A549 (cell line): ENCODE measurements around the gene USP13. TPM values are rescaled to one million over a fixed set of nuclear protein-coding genes. Genes with fewer than 3 reads are reported as not detected.

Experiments used
- ATAC-seq, 2 experiments: fragments of 200-7000 bp in 1 of 2; fragments of >200 bp in 1 of 2; cut with Nextera tagmentation in 1 of 2; cut with Tn5 transposase in 1 of 2; 3 replicates each; pipeline versions ENCODE4 v1.8.0 to v1.9.1; 2018 to 2020; ENCODE audit warnings: mild to moderate bottlenecking in 1 of 2, moderate library complexity in 1 of 2
- CTCF ChIA-PET: fragments of 300-600 bp; sonication (Branson Sonifier 250); formaldehyde crosslinking; extraction: SDS; loops from one replicate; lab custom pipeline; 2021; ENCODE audit warnings: antibody characterized with exemption, inconsistent platforms; lab: Yijun Ruan, JAX
- POLR2A ChIA-PET: fragments of 350-600 bp; formaldehyde crosslinking; extraction: SDS; loops from one replicate; lab custom pipeline; 2021; ENCODE audit warnings: antibody characterized with exemption, inconsistent platforms; lab: Yijun Ruan, JAX
- DNase-seq, 2 experiments: peaks; one replicate each; pipeline versions ENCODE4 v3.0.0 to v3.0.0-alpha.2; 2011 to 2016; ENCODE audit warnings: low read depth in 1 of 2, low spot score in 1 of 2
- FAIRE-seq: peaks from 2 replicates; lab custom pipeline; 2011; peaks lifted over from hg19 to GRCh38; lab: Jason Lieb, UNC
- H3K27ac ChIP-seq, 2 experiments: fragments of >200 bp; sonication (Bioruptor Twin); formaldehyde crosslinking; 3 replicates each; pipeline ENCODE4 v1.5.1; 2016 to 2017
- H3K4me1 ChIP-seq: fragments of >200 bp; sonication (Bioruptor Twin); formaldehyde crosslinking; 3 replicates; pipeline ENCODE4 v1.6.1; 2016
- H3K4me2 ChIP-seq: fragments of >200 bp; sonication (Bioruptor Twin); formaldehyde crosslinking; 3 replicates; pipeline ENCODE4 v1.6.1; 2016
- H3K4me3 ChIP-seq: fragments of >200 bp; sonication (Bioruptor Twin); formaldehyde crosslinking; 3 replicates; pipeline ENCODE4 v1.5.1; 2016
- H3K9me3 ChIP-seq: fragments of >200 bp; sonication (Bioruptor Twin); formaldehyde crosslinking; 3 replicates; pipeline ENCODE4 v1.6.1; 2016
- BCL3 ChIP-seq: fragments of >200 bp; sonication (Bioruptor Twin); formaldehyde crosslinking; IDR thresholded peaks from 3 replicates; pipeline ENCODE4 v1.6.1; 2016
- BHLHE40 ChIP-seq: IDR thresholded peaks from 2 replicates; pipeline ENCODE4 v1.6.1; 2012; ENCODE audit warnings: low read depth, low read length, inconsistent platforms
- CBX2 ChIP-seq: fragments of 200-600 bp; sonication (generic); IDR thresholded peaks from 2 replicates; pipeline ENCODE4 v1.6.1; 2016; ENCODE audit warnings: low read depth, mild to moderate bottlenecking, borderline replicate concordance
- CEBPB ChIP-seq, 2 experiments: fragments of >200 bp in 1 of 2; sonication (Bioruptor Twin) in 1 of 2; formaldehyde crosslinking in 1 of 2; IDR thresholded peaks; 2 replicates each; pipeline ENCODE4 v1.6.1; 2012 to 2016
- E2F6 ChIP-seq: IDR thresholded peaks from 2 replicates; pipeline ENCODE4 v1.6.1; 2012; ENCODE audit warnings: low read depth, borderline replicate concordance
- EHF ChIP-seq: fragments of 250-450 bp; sonication (Bioruptor Pico); IDR thresholded peaks from 2 replicates; pipeline ENCODE4 v1.5.0; 2020; ENCODE audit warnings: mild to moderate bottlenecking
- EP300 ChIP-seq, 2 experiments: fragments of >200 bp; sonication (Bioruptor Twin); formaldehyde crosslinking; IDR thresholded peaks; 2 replicates in 1 of 2; 3 replicates in 1 of 2; pipeline ENCODE4 v1.6.1; 2016 to 2017
- FOSB ChIP-seq: fragments of 250-450 bp; sonication (Bioruptor Pico); IDR thresholded peaks from 2 replicates; pipeline ENCODE4 v1.5.0; 2020; ENCODE audit warnings: mild to moderate bottlenecking, moderate library complexity
- FOSL2 ChIP-seq, 2 experiments: fragments of 450-650 bp in 1 of 2; fragments of >200 bp in 1 of 2; sonication (Bioruptor Twin) in 1 of 2; formaldehyde crosslinking; IDR thresholded peaks; 2 replicates each; pipeline versions ENCODE4 v1.5.0 to v1.6.1; 2016 to 2020; ENCODE audit warnings: mild to moderate bottlenecking in 1 of 2, moderate library complexity in 1 of 2
- FOXS1 ChIP-seq: fragments of 250-450 bp; sonication (Bioruptor Pico); IDR thresholded peaks from 2 replicates; pipeline ENCODE4 v1.5.0; 2020; ENCODE audit warnings: mild to moderate bottlenecking, moderate library complexity
- GATA3 ChIP-seq: IDR thresholded peaks from 2 replicates; pipeline ENCODE4 v1.6.1; 2012; ENCODE audit warnings: borderline replicate concordance
- HDAC2 ChIP-seq: fragments of 200-600 bp; sonication (generic); IDR thresholded peaks from 2 replicates; pipeline ENCODE4 v1.6.1; 2016
- HOXA7 ChIP-seq: fragments of 250-450 bp; sonication (Bioruptor Pico); IDR thresholded peaks from 2 replicates; pipeline ENCODE4 v1.5.0; 2020; ENCODE audit warnings: mild to moderate bottlenecking, moderate library complexity
- JUN ChIP-seq, 2 experiments: fragments of >200 bp; sonication (Bioruptor Twin); formaldehyde crosslinking; IDR thresholded peaks; 2 replicates in 1 of 2; 3 replicates in 1 of 2; pipeline ENCODE4 v1.6.1; 2016 to 2017
- MAFK ChIP-seq: fragments of 450-650 bp; IDR thresholded peaks from 2 replicates; pipeline ENCODE4 v1.6.1; 2014; ENCODE audit not compliant: partially characterized antibody
- MAX ChIP-seq: IDR thresholded peaks from 2 replicates; pipeline ENCODE4 v1.6.1; 2012
- MAZ ChIP-seq: fragments of 150-350 bp; IDR thresholded peaks from 2 replicates; pipeline ENCODE4 v1.6.1; 2014; ENCODE audit warnings: antibody characterized with exemption, low read depth, low read length, borderline replicate concordance
- MYC ChIP-seq: IDR thresholded peaks from 2 replicates; pipeline ENCODE4 v1.6.1; 2012; ENCODE audit warnings: mild to moderate bottlenecking, inconsistent platforms, low read length, improper control_type of control experiment, borderline replicate concordance
- NPAS2 ChIP-seq: fragments of 250-450 bp; sonication (Bioruptor Pico); IDR thresholded peaks from 2 replicates; pipeline ENCODE4 v1.8.0; 2022; ENCODE audit warnings: mild to moderate bottlenecking, moderate library complexity, borderline replicate concordance
- POLR2AphosphoS2 ChIP-seq: conservative IDR thresholded peaks from 2 replicates; pipeline ENCODE4 v1.6.1; 2012; ENCODE audit warnings: low read length, improper control_type of control experiment, inconsistent platforms
- RCOR1 ChIP-seq: fragments of 150-350 bp; IDR thresholded peaks from 2 replicates; pipeline ENCODE4 v1.6.1; 2014; ENCODE audit warnings: antibody characterized with exemption, low read length, low read depth
- REST ChIP-seq: fragments of 200-600 bp; sonication (generic); IDR thresholded peaks from 2 replicates; pipeline ENCODE4 v1.6.1; 2016; ENCODE audit warnings: antibody characterized with exemption, mild to moderate bottlenecking, moderate library complexity
- RNF2 ChIP-seq: fragments of 200-600 bp; sonication (generic); IDR thresholded peaks from 2 replicates; pipeline ENCODE4 v1.6.1; 2016; ENCODE audit warnings: low read depth, mild to moderate bottlenecking, antibody characterized with exemption, moderate library complexity, borderline replicate concordance
- SMC3 ChIP-seq: fragments of >200 bp; sonication (Bioruptor Twin); formaldehyde crosslinking; IDR thresholded peaks from 3 replicates; pipeline ENCODE4 v1.6.1; 2018; ENCODE audit warnings: inconsistent platforms
- SREBF2 ChIP-seq: fragments of 450-650 bp; IDR thresholded peaks from 2 replicates; pipeline ENCODE4 v1.6.1; 2014; ENCODE audit warnings: mild to moderate bottlenecking, moderate library complexity
- USF2 ChIP-seq: fragments of 450-650 bp; IDR thresholded peaks from 2 replicates; pipeline ENCODE4 v1.6.1; 2014; ENCODE audit warnings: antibody characterized with exemption
- ZFP36 ChIP-seq: fragments of 450-650 bp; IDR thresholded peaks from 2 replicates; pipeline ENCODE4 v1.6.1; 2014; ENCODE audit warnings: borderline replicate concordance; ENCODE audit not compliant: partially characterized antibody
- WGBS: methylation state at CpG from one replicate; pipeline ENCODE4 v1.1.6; 2017; ENCODE audit errors: missing lambda C conversion rate; 5-methylcytosine and 5-hydroxymethylcytosine counted together
- polyA plus RNA-seq, 4 experiments: library from polyadenylated mRNA; depleted of rRNA in 3 of 4; stranded (reverse); fragments of >200 nt; fragmentation: RNase III in 1 of 4; extraction: RNeasy Plus Mini Kit Qiagen cat#74134 plus additional on column Dnase treatment in 1 of 4; gene quantifications; 2 replicates in 3 of 4; 3 replicates in 1 of 4; pipeline ENCODE4 v1.2.3, GENCODE V29; 2011 to 2017

Gene USP13
- polyA plus RNA-seq, 2 of the 4 experiments (the other 2 are of a cell fraction), result 7.5 to 10.2 TPM

GRCh38 chr3:179744667-179745066 is 91.8 kb downstream of the USP13 start:
- H3K4me3 ChIP-seq, result no peak overlapping the region
- POLR2A ChIA-PET, result no interaction called here
- TF ChIP-seq NPAS2 (CRISPR knock-in tag) (no peak), EHF (CRISPR knock-in tag) (no peak), HDAC2 (no peak), BCL3 (no peak), FOXS1 (CRISPR knock-in tag) (no peak), HOXA7 (CRISPR knock-in tag) (no peak), POLR2AphosphoS2 (no peak)
- no peaks in the 10 kb centered on the region for H3K9me3 ChIP-seq
- no peak overlapping the region for H3K27ac ChIP-seq
- DNase-seq, result no peak
- WGBS, result 93% methylated on average over 4 of the region's 5 CpGs
- no peak for ATAC-seq
- CTCF ChIA-PET, result no interaction called here
- no peaks in the 10 kb centered on the region for H3K4me1 ChIP-seq
- FAIRE-seq, result no peak
- H3K4me2 ChIP-seq, result no peak overlapping the region

- ATAC-seq, result no peak
- ChIA-PET CTCF (no interaction called here), POLR2A (no interaction called here)
- Histone ChIP-seq H3K27ac (no peak overlapping the region), H3K4me1 (no peaks in the 10 kb centered on the region), H3K4me3 (no peak overlapping the region), H3K9me3 (no peaks in the 10 kb centered on the region), H3K4me2 (no peak overlapping the region)
- DNase-seq, result no peak
- FAIRE-seq, result no peak
- no peak for TF ChIP-seq POLR2AphosphoS2
- TF ChIP-seq FOSL2 (IDR thresholded peaks at IDR 0.05), result no peak
- TF ChIP-seq FOSL2 (CRISPR knock-in tag; IDR thresholded peaks at IDR 0.05), result no peak
- TF ChIP-seq NPAS2 (CRISPR knock-in tag), result no peak
- TF ChIP-seq SMC3, result no peak
- no peak for TF ChIP-seq MAX
- no peak for TF ChIP-seq MYC
- TF ChIP-seq JUN (IDR thresholded peaks at IDR 0.05), result no peak
- TF ChIP-seq MAFK, result no peak
- no peak for TF ChIP-seq RCOR1
- no peak for TF ChIP-seq USF2
- TF ChIP-seq CEBPB (IDR thresholded peaks at IDR 0.05), result no peak
- 86% methylated on average over 4 of the region's 4 CpGs for WGBS
These were observed 92.2 kb downstream of the USP13 start for GRCh38 chr3:179745079-179745478.

- no peak overlapping the region for H3K4me2 ChIP-seq
- CTCF ChIA-PET, result no interaction called here
- DNase-seq (no peak), ATAC-seq (no peak), FAIRE-seq (no peak)
- WGBS, result 75% methylated on average over 5 of the region's 5 CpGs
- no peak overlapping the region for H3K27ac ChIP-seq
- POLR2A ChIA-PET, result no interaction called here
- no peaks in the 10 kb centered on the region for H3K9me3 ChIP-seq
- H3K4me3 ChIP-seq, result no peak overlapping the region
- no peaks in the 10 kb centered on the region for H3K4me1 ChIP-seq
- TF ChIP-seq FOSL2 (IDR thresholded peaks at IDR 0.05) (no peak), FOSL2 (CRISPR knock-in tag; IDR thresholded peaks at IDR 0.05) (no peak), EP300 (IDR thresholded peaks at IDR 0.05) (no peak), CBX2 (no peak), GATA3 (no peak), FOXS1 (CRISPR knock-in tag) (no peak), REST (no peak), POLR2AphosphoS2 (no peak), SREBF2 (no peak), RNF2 (no peak), FOSB (CRISPR knock-in tag) (no peak), MAX (no peak), MAZ (no peak), ZFP36 (no peak), E2F6 (no peak), BHLHE40 (no peak)
These were observed 92.9 kb downstream of the USP13 start for GRCh38 chr3:179745716-179746115.
